Liver (tissue), 9 donors: ENCODE results near the gene CHL1. TPM values are rescaled to one million over a fixed set of nuclear protein-coding genes. Genes with fewer than 3 reads are reported as not detected.

Experiments
- DNase-seq: peaks from one replicate; pipeline ENCODE4 v3.0.0-alpha.2; 2017; ENCODE audit warnings: low spot score
- H3K27ac ChIP-seq, 2 donors: one replicate each; pipeline ENCODE4 v1.7.0; 2013; ENCODE audit warnings: inconsistent platforms in 2 of 2, low read length in 2 of 2, control low read depth in 1 of 2, low read depth in 1 of 2, mild to moderate bottlenecking in 1 of 2
- H3K27me3 ChIP-seq, 4 donors: one replicate each; pipeline versions ENCODE4 v1.6.1 to v1.7.0; 2013; ENCODE audit warnings: low read length in 3 of 4, inconsistent platforms in 1 of 4, mild to moderate bottlenecking in 1 of 4, moderate library complexity in 1 of 4; ENCODE audit not compliant: control insufficient read depth in 4 of 4, insufficient read depth in 4 of 4
- H3K36me3 ChIP-seq, 4 donors: one replicate each; pipeline versions ENCODE4 v1.6.1 to v1.7.0; 2013; ENCODE audit warnings: low read length in 3 of 4, mild to moderate bottlenecking in 3 of 4, low read depth in 1 of 4, moderate library complexity in 1 of 4; ENCODE audit not compliant: control insufficient read depth in 4 of 4, insufficient read depth in 3 of 4
- H3K4me1 ChIP-seq, 4 donors: one replicate each; pipeline versions ENCODE4 v1.6.1 to v1.7.0; 2013; ENCODE audit warnings: low read length in 3 of 4, mild to moderate bottlenecking in 3 of 4, moderate library complexity in 1 of 4; ENCODE audit not compliant: control insufficient read depth in 4 of 4, insufficient read depth in 4 of 4
- H3K4me3 ChIP-seq, 3 donors: one replicate each; pipeline versions ENCODE4 v1.6.1 to v1.7.0; 2013; ENCODE audit warnings: low read length in 3 of 3, control low read depth in 1 of 3, low read depth in 1 of 3, mild to moderate bottlenecking in 1 of 3
- H3K9ac ChIP-seq, 2 donors: one replicate each; pipeline ENCODE4 v1.7.0; 2013; ENCODE audit warnings: low read length in 2 of 2, mild to moderate bottlenecking in 2 of 2, moderate library complexity in 2 of 2, control low read depth in 1 of 2, low read depth in 1 of 2
- H3K9me3 ChIP-seq, 4 donors: one replicate each; pipeline versions ENCODE4 v1.6.1 to v1.7.0; 2013; ENCODE audit warnings: low read length in 3 of 4; ENCODE audit not compliant: control insufficient read depth in 4 of 4
- EGR1 ChIP-seq, 2 donors: IDR thresholded peaks; 2 replicates each; pipeline ENCODE4 v1.6.1; 2016 to 2018; ENCODE audit warnings: antibody characterized with exemption in 2 of 2, low read depth in 2 of 2
- FOXA1 ChIP-seq: IDR thresholded peaks from 2 replicates; pipeline ENCODE4 v1.6.1; 2016; ENCODE audit warnings: antibody characterized with exemption
- FOXA2 ChIP-seq: IDR thresholded peaks from 2 replicates; pipeline ENCODE4 v1.6.1; 2016; ENCODE audit warnings: antibody characterized with exemption
- GABPA ChIP-seq, 2 donors: IDR thresholded peaks in 1 of 2; conservative IDR thresholded peaks in 1 of 2; 2 replicates each; pipeline ENCODE4 v1.6.1; 2016; ENCODE audit warnings: antibody characterized with exemption in 2 of 2, mild to moderate bottlenecking in 1 of 2, moderate library complexity in 1 of 2
- HNF4A ChIP-seq, 2 donors: conservative IDR thresholded peaks; 2 replicates each; pipeline ENCODE4 v1.6.1; 2016; ENCODE audit warnings: antibody characterized with exemption in 2 of 2, mild to moderate bottlenecking in 2 of 2
- HNF4G ChIP-seq: IDR thresholded peaks from 2 replicates; pipeline ENCODE4 v1.6.1; 2016; ENCODE audit warnings: antibody characterized with exemption
- JUND ChIP-seq, 2 donors: IDR thresholded peaks; 2 replicates each; pipeline ENCODE4 v1.6.1; 2016; ENCODE audit warnings: antibody characterized with exemption in 2 of 2
- NR2F2 ChIP-seq: IDR thresholded peaks from 2 replicates; pipeline ENCODE4 v1.6.1; 2016; ENCODE audit warnings: antibody characterized with exemption
- RAD21 ChIP-seq, 2 donors: IDR thresholded peaks; 2 replicates each; pipeline ENCODE4 v1.6.1; 2016; ENCODE audit warnings: antibody characterized with exemption in 2 of 2, mild to moderate bottlenecking in 2 of 2
- RXRA ChIP-seq, 2 donors: IDR thresholded peaks; 2 replicates each; pipeline ENCODE4 v1.6.1; 2017 to 2018; ENCODE audit warnings: antibody characterized with exemption in 2 of 2, mild to moderate bottlenecking in 1 of 2
- SP1 ChIP-seq: IDR thresholded peaks from 2 replicates; pipeline ENCODE4 v1.6.1; 2018; ENCODE audit warnings: antibody characterized with exemption, mild to moderate bottlenecking
- TAF1 ChIP-seq: conservative IDR thresholded peaks from 2 replicates; pipeline ENCODE4 v1.6.1; 2016; ENCODE audit warnings: antibody characterized with exemption, mild to moderate bottlenecking
- YY1 ChIP-seq: IDR thresholded peaks from 2 replicates; pipeline ENCODE4 v1.6.1; 2016; ENCODE audit warnings: antibody characterized with exemption, mild to moderate bottlenecking
- WGBS: extraction: QIAGEN DNeasy Blood & Tissue Kit; methylation state at CpG from one replicate; pipeline ENCODE4 v1.1.7; 2013; 5-methylcytosine and 5-hydroxymethylcytosine counted together
- polyA plus RNA-seq, 2 donors: library from polyadenylated mRNA; stranded (reverse) in 1 of 2; unstranded in 1 of 2; fragments of 200-250 nt in 1 of 2; fragments of >200 nt in 1 of 2; fragmentation: Nextera tagmentation in 1 of 2; extraction: Ambion mirVana in 1 of 2; gene quantifications; one replicate each; pipeline versions ENCODE4 v1.2.1 to v1.2.3, GENCODE V29; 2013 to 2015
- total RNA-seq, 2 donors: library from RNA; depleted of rRNA; stranded (reverse); fragments of >200 nt; gene quantifications; one replicate each; pipeline ENCODE4 v1.2.3, GENCODE V29; 2014
- TF ChIP-seq, protein P1 (sequence below): IDR thresholded peaks from 2 replicates; pipeline ENCODE4 v1.6.1; 2016; ENCODE audit warnings: antibody characterized with exemption
- TF ChIP-seq, protein P2 (sequence below): IDR thresholded peaks from 2 replicates; pipeline ENCODE4 v1.6.1; 2016; ENCODE audit warnings: antibody characterized with exemption
- TF ChIP-seq, protein P3 (sequence below): IDR thresholded peaks from 2 replicates; pipeline ENCODE4 v1.6.1; 2016; ENCODE audit warnings: antibody characterized with exemption
- TF ChIP-seq, protein P4 (sequence below): fragments of 150-350 bp; IDR thresholded peaks from 2 replicates; pipeline ENCODE4 v1.5.1; 2017; ENCODE audit warnings: improper control_type of control experiment, low read depth, low read length; ENCODE audit not compliant: missing input control
- donor health status: healthy.
- donor health status: healthy.
- donor health status: healthy.
- donor health status: healthy.
- donor health status: healthy.

CHL1 gene
- total and polyA plus RNA-seq, 4 donors = 0.03 to 8.1 (median 0.66) TPM

DNA sequence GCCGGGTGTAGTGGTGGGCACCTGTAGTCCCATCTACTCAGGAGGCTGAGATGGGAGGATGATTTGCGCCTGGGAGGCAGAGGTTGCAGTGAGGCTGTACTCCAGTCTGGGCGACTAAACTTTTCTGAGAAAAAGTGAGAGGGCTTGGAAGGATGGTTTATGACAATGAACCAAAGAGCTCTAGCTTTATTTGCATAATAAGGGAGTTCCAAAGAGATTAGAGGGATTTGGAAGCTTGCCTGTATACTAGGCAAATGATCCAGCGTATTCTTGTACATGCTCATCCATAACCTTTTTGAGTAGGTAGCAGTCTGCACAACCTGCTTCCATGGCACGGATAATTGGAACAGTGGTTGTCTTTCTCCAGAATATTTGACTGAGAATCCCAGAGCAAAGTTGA is 251.1 kb downstream of the CHL1 start:
- Histone ChIP-seq H3K9ac (no peak overlapping the region), H3K27me3 (peaks cover 0 to 7% (median under 1%) of the 10 kb centered on the region in 4 donors), H3K9me3 (peaks cover 0 to 3% (median under 1%) of the 10 kb centered on the region in 4 donors), H3K27ac (no peak overlapping the region), H3K36me3 (no peaks in the 10 kb centered on the region), H3K4me1 (no peaks in the 10 kb centered on the region), H3K4me3 (no peak overlapping the region)
- TF ChIP-seq, protein P1, sequence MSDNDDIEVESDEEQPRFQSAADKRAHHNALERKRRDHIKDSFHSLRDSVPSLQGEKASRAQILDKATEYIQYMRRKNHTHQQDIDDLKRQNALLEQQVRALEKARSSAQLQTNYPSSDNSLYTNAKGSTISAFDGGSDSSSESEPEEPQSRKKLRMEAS = no peak
- no peak for TF ChIP-seq HNF4A (conservative IDR thresholded peaks at IDR 0.05)
- no peak for TF ChIP-seq RAD21 (IDR thresholded peaks at IDR 0.05)
- TF ChIP-seq, protein P2, sequence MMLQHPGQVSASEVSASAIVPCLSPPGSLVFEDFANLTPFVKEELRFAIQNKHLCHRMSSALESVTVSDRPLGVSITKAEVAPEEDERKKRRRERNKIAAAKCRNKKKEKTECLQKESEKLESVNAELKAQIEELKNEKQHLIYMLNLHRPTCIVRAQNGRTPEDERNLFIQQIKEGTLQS = no peak
- TF ChIP-seq SP1 = no peak
- TF ChIP-seq FOXA2 = no peak
- TF ChIP-seq, protein P3, sequence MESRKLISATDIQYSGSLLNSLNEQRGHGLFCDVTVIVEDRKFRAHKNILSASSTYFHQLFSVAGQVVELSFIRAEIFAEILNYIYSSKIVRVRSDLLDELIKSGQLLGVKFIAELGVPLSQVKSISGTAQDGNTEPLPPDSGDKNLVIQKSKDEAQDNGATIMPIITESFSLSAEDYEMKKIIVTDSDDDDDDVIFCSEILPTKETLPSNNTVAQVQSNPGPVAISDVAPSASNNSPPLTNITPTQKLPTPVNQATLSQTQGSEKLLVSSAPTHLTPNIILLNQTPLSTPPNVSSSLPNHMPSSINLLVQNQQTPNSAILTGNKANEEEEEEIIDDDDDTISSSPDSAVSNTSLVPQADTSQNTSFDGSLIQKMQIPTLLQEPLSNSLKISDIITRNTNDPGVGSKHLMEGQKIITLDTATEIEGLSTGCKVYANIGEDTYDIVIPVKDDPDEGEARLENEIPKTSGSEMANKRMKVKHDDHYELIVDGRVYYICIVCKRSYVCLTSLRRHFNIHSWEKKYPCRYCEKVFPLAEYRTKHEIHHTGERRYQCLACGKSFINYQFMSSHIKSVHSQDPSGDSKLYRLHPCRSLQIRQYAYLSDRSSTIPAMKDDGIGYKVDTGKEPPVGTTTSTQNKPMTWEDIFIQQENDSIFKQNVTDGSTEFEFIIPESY = no peak
- TF ChIP-seq FOXA1 = no peak
- no peak for TF ChIP-seq NR2F2
- no peak for DNase-seq
- 85% methylated on average over 5 of the region's 5 CpGs for WGBS

DNA sequence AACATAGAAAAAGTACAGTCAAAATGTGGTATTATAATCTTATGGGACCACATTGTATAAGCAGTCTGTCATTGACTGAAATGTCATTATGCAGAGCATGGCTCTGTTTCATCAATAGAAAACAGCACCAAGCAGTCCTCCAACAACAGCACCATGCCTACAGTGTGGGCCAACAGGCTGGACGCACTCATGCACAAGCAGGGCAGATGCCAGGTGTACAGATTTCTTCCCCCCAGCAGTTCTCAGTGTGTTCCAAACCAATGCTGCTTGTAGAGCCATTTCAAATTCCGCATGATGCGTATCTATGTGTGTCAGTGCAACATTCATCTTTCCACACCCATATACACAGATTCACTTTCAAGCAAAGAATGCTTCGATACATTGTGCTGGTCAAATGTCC is 253.1 kb downstream of the CHL1 start:
- H3K4me3 ChIP-seq = no peak overlapping the region
- peaks cover 0 to 7% (median 3%) of the 10 kb centered on the region in 4 donors for H3K27me3 ChIP-seq
- no peaks in the 10 kb centered on the region for H3K36me3 ChIP-seq
- peaks cover 0 to 3% (median under 1%) of the 10 kb centered on the region in 4 donors for H3K9me3 ChIP-seq
- no peak overlapping the region for H3K27ac ChIP-seq
- no peak for DNase-seq
- TF ChIP-seq GABPA (IDR thresholded peaks at IDR 0.05 in 1 of 2, conservative IDR thresholded peaks at IDR 0.05 in 1 of 2) (no peak), FOXA2 (no peak), NR2F2 (no peak), HNF4G (no peak), RAD21 (IDR thresholded peaks at IDR 0.05) (no peak), SP1 (no peak), JUND (IDR thresholded peaks at IDR 0.05) (no peak), EGR1 (IDR thresholded peaks at IDR 0.05; ENCODE audit: low read depth in 2 of 2) (no peak), HNF4A (conservative IDR thresholded peaks at IDR 0.05) (no peak), YY1 (no peak), FOXA1 (no peak), RXRA (IDR thresholded peaks at IDR 0.05) (no peak), TAF1 (no peak)
- TF ChIP-seq, protein P2 = no peak
- TF ChIP-seq, protein P4, sequence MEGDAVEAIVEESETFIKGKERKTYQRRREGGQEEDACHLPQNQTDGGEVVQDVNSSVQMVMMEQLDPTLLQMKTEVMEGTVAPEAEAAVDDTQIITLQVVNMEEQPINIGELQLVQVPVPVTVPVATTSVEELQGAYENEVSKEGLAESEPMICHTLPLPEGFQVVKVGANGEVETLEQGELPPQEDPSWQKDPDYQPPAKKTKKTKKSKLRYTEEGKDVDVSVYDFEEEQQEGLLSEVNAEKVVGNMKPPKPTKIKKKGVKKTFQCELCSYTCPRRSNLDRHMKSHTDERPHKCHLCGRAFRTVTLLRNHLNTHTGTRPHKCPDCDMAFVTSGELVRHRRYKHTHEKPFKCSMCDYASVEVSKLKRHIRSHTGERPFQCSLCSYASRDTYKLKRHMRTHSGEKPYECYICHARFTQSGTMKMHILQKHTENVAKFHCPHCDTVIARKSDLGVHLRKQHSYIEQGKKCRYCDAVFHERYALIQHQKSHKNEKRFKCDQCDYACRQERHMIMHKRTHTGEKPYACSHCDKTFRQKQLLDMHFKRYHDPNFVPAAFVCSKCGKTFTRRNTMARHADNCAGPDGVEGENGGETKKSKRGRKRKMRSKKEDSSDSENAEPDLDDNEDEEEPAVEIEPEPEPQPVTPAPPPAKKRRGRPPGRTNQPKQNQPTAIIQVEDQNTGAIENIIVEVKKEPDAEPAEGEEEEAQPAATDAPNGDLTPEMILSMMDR = no peak
- TF ChIP-seq, protein P1 = no peak
- TF ChIP-seq, protein P3 = no peak
- H3K4me1 ChIP-seq = no peaks in the 10 kb centered on the region
- WGBS = 86% methylated on average over 4 of the region's 4 CpGs
- H3K9ac ChIP-seq = no peak overlapping the region
